ENCODE results near the gene UBE2E2. TPM values are rescaled to one million over a fixed set of nuclear protein-coding genes. Genes with fewer than 3 reads are reported as not detected.

UBE2E2 gene
- total RNA-seq, 2 donors from 2014 or later, result 23.2 to 34.5 TPM

- no peak for TF ChIP-seq CTCF (conservative IDR thresholded peaks at IDR 0.05)
- H3K36me3 ChIP-seq (ENCODE audit: control insufficient read depth, insufficient read depth, low read length), result no peaks in the 10 kb centered on the region
These were observed 40.2 kb upstream of the UBE2E2 start for GRCh38 chr3:23162934-23163333.

GRCh38 chr3:23164746-23165145 is 38.4 kb upstream of the UBE2E2 start:
- WGBS, 2 experiments (ENCODE audit: insufficient coverage in 1 of 2, insufficient read length in 1 of 2), result 92% methylated on average over 1 of the region's 1 CpG; no CpG with 5 or more reads in 1 of the 2 experiments
- no peak for TF ChIP-seq CTCF (conservative IDR thresholded peaks at IDR 0.05)
- no peaks in the 10 kb centered on the region for H3K36me3 ChIP-seq (ENCODE audit: control insufficient read depth, insufficient read depth, low read length)
- no peaks in the 10 kb centered on the region for H3K27me3 ChIP-seq (ENCODE audit: control insufficient read depth, insufficient read depth, low read length, poor library complexity, severe bottlenecking)
- H3K4me1 ChIP-seq (ENCODE audit: control insufficient read depth, insufficient read depth, low read length), result no peaks in the 10 kb centered on the region
- no peaks in the 10 kb centered on the region for H3K27me3 Mint-ChIP-seq (ENCODE audit: insufficient read depth)
- H3K9me3 ChIP-seq (ENCODE audit: control insufficient read depth, low read length), result no peaks in the 10 kb centered on the region
- no peak overlapping the region for H3K9ac ChIP-seq (ENCODE audit: extremely low read depth, low read length, poor library complexity, severe bottlenecking)
- H3K36me3 Mint-ChIP-seq (ENCODE audit: low read depth), result no peaks in the 10 kb centered on the region
- no peak overlapping the region for H3K27ac Mint-ChIP-seq
- H3K4me3 ChIP-seq (ENCODE audit: low read length), result no peak overlapping the region
- DNase-seq, result no peak
- H3K4me1 Mint-ChIP-seq, result no peaks in the 10 kb centered on the region
- H3K9me3 Mint-ChIP-seq, result no peaks in the 10 kb centered on the region
- no peak overlapping the region for H3K27ac ChIP-seq (ENCODE audit: low read depth, low read length)
- no peak overlapping the region for H3K4me3 Mint-ChIP-seq

More at GRCh38 chr3:23162934-23163333, 40.2 kb upstream of the UBE2E2 start:
- H3K4me3 ChIP-seq (ENCODE audit: low read length), result no peak overlapping the region
- 91 to 100% methylated on average over 1 to 2 of the region's 2 CpGs for WGBS, 2 experiments (ENCODE audit: insufficient coverage in 1 of 2, insufficient read length in 1 of 2)
- no peaks in the 10 kb centered on the region for H3K27me3 ChIP-seq (ENCODE audit: control insufficient read depth, insufficient read depth, low read length, poor library complexity, severe bottlenecking)
- H3K4me1 ChIP-seq (ENCODE audit: control insufficient read depth, insufficient read depth, low read length), result no peaks in the 10 kb centered on the region
- H3K27me3 Mint-ChIP-seq (ENCODE audit: insufficient read depth), result no peaks in the 10 kb centered on the region
- no peak overlapping the region for H3K27ac ChIP-seq (ENCODE audit: low read depth, low read length)
- no peak for DNase-seq
- no peaks in the 10 kb centered on the region for H3K9me3 Mint-ChIP-seq
- H3K9ac ChIP-seq (ENCODE audit: extremely low read depth, low read length, poor library complexity, severe bottlenecking), result no peak overlapping the region
- no peak overlapping the region for H3K27ac Mint-ChIP-seq
- no peak overlapping the region for H3K4me3 Mint-ChIP-seq
- peaks cover 3% of the 10 kb centered on the region for H3K4me1 Mint-ChIP-seq
- no peaks in the 10 kb centered on the region for H3K36me3 Mint-ChIP-seq (ENCODE audit: low read depth)
- H3K9me3 ChIP-seq (ENCODE audit: control insufficient read depth, low read length), result no peaks in the 10 kb centered on the region

GRCh38 chr3:23165571-23165970 is 37.6 kb upstream of the UBE2E2 start:
- no peak overlapping the region for H3K9ac ChIP-seq (ENCODE audit: extremely low read depth, low read length, poor library complexity, severe bottlenecking)
- TF ChIP-seq CTCF (conservative IDR thresholded peaks at IDR 0.05), result no peak
- no peaks in the 10 kb centered on the region for H3K36me3 ChIP-seq (ENCODE audit: control insufficient read depth, insufficient read depth, low read length)
- no peaks in the 10 kb centered on the region for H3K27me3 ChIP-seq (ENCODE audit: control insufficient read depth, insufficient read depth, low read length, poor library complexity, severe bottlenecking)
- WGBS, 2 experiments (ENCODE audit: insufficient coverage in 1 of 2, insufficient read length in 1 of 2), result 86 to 92% methylated on average over 2 of the region's 2 CpGs
- no peak overlapping the region for H3K4me3 ChIP-seq (ENCODE audit: low read length)
- Mint-ChIP-seq H3K9me3 (no peaks in the 10 kb centered on the region), H3K27me3 (ENCODE audit: insufficient read depth) (no peaks in the 10 kb centered on the region), H3K4me3 (no peak overlapping the region), H3K36me3 (ENCODE audit: low read depth) (no peaks in the 10 kb centered on the region), H3K4me1 (no peaks in the 10 kb centered on the region), H3K27ac (no peak overlapping the region)
- no peak overlapping the region for H3K27ac ChIP-seq (ENCODE audit: low read depth, low read length)
- DNase-seq, result no peak
- H3K9me3 ChIP-seq (ENCODE audit: control insufficient read depth, low read length), result no peaks in the 10 kb centered on the region
- H3K4me1 ChIP-seq (ENCODE audit: control insufficient read depth, insufficient read depth, low read length), result no peaks in the 10 kb centered on the region
